Body of pancreas (tissue), 4 donors: ENCODE results near the gene CRACR2B. TPM values are rescaled to one million over a fixed set of nuclear protein-coding genes. Genes with fewer than 3 reads are reported as not detected.

ENCODE experiments used
- ATAC-seq: fragments of 150-250 bp; one replicate; pipeline ENCODE4 v1.9.1; 2016
- DNase-seq, 4 donors: peaks; one replicate each; pipeline ENCODE4 v3.0.0-alpha.2; 2019
- H3K27ac ChIP-seq, 4 donors: fragments of 200-600 bp; sonication (generic); 1 replicate in 3 of 4; 2 replicates in 1 of 4; pipeline versions ENCODE4 v1.5.1 to v1.6.1; 2016 to 2019; ENCODE audit warnings: mild to moderate bottlenecking in 1 of 4, mixed read lengths in 1 of 4, moderate library complexity in 1 of 4
- H3K27me3 ChIP-seq, 2 donors: fragments of 200-600 bp; sonication (generic); one replicate each; pipeline ENCODE4 v1.6.0; 2016; ENCODE audit warnings: mild to moderate bottlenecking in 1 of 2
- H3K36me3 ChIP-seq, 2 donors: fragments of 200-600 bp; sonication (generic); replicated peaks in 1 of 2; 2 replicates each; pipeline ENCODE4 v1.5.1; 2016; ENCODE audit warnings: low read depth in 2 of 2; ENCODE audit not compliant: insufficient read depth in 1 of 2
- H3K4me1 ChIP-seq: fragments of 200-600 bp; sonication (generic); one replicate; pipeline ENCODE4 v1.6.0; 2016
- H3K4me3 ChIP-seq, 2 donors: fragments of 200-600 bp; sonication (generic); 1 replicate in 1 of 2; 2 replicates in 1 of 2; pipeline ENCODE4 v1.5.1; 2016 to 2019
- H3K9me3 ChIP-seq, 3 donors: fragments of 200-600 bp; sonication (generic); 1 replicate in 2 of 3; 2 replicates in 1 of 3; pipeline ENCODE4 v1.5.1; 2016
- CTCF ChIP-seq, 7 experiments: fragments of 450-650 bp in 4 of 7; fragments of 200-600 bp in 3 of 7; sonication (generic) in 3 of 7; IDR thresholded peaks; one replicate each; pipeline ENCODE4 v1.5.1; 2016 to 2019; ENCODE audit warnings: antibody characterized with exemption in 7 of 7
- POLR2A ChIP-seq, 3 donors: fragments of 450-650 bp; IDR thresholded peaks; one replicate each; pipeline ENCODE4 v1.6.1; 2016; ENCODE audit warnings: antibody characterized with exemption in 3 of 3, mild to moderate bottlenecking in 2 of 3
- WGBS, 2 donors: methylation state at CpG; one replicate each; pipeline ENCODE4 v1.1.5; 2017; 5-methylcytosine and 5-hydroxymethylcytosine counted together
- intact Hi-C: fragments of 100-400 bp; cut with DNase I; formaldehyde crosslinking; loops from one replicate; pipeline ENCODE4 v1.15.1; 2023
- total RNA-seq, 2 donors: library from RNA; depleted of rRNA; stranded (reverse); fragments of >200 nt; gene quantifications; one replicate each; pipeline ENCODE4 v1.1.0, GENCODE V29; 2016

Gene CRACR2B
- total RNA-seq, 2 donors from 2014 or later: 134 to 368 TPM

GRCh38 chr11:820655-821511 is 6.8 kb upstream of the CRACR2B start:
- H3K27ac ChIP-seq: peak overlapping the region; percentile 92 to 100 (median 98)
- DNase-seq: peak; percentile 91 to 97 (median 96)

GRCh38 chr11:821512-822371 is 6.0 kb upstream of the CRACR2B start:
- peak; percentile 42 to 69 (median 60) for DNase-seq
- intact Hi-C loops: no loop called here

More at GRCh38 chr11:820655-821511, 6.8 kb upstream of the CRACR2B start:
- H3K27me3 ChIP-seq: no peaks in the 10 kb centered on the region
- no peak for TF ChIP-seq CTCF (IDR thresholded peaks at IDR 0.05)
- peak; percentile 38 to 60 (median 55) for TF ChIP-seq POLR2A (IDR thresholded peaks at IDR 0.05)
- intact Hi-C loops: no loop called here
- ATAC-seq: peak; percentile 59
- 8 to 19% methylated on average over 4 to 11 of the region's 11 CpGs for WGBS, 2 donors
- H3K36me3 ChIP-seq: peaks cover 0 to 2% of the 10 kb centered on the region in 2 donors
- H3K9me3 ChIP-seq: no peaks in the 10 kb centered on the region
- peaks cover 67% of the 10 kb centered on the region for H3K4me1 ChIP-seq
- H3K4me3 ChIP-seq: peak overlapping the region; percentile 39 to 91

GRCh38 chr11:823441-824291 is 4.1 kb upstream of the CRACR2B start:
- no peak overlapping the region for H3K4me3 ChIP-seq

More at GRCh38 chr11:821512-822371, 6.0 kb upstream of the CRACR2B start:
- WGBS, 2 donors: 13 to 17% methylated on average over 16 to 22 of the region's 22 CpGs
- no peak overlapping the region for H3K4me3 ChIP-seq
- no peaks in the 10 kb centered on the region for H3K9me3 ChIP-seq
- H3K27me3 ChIP-seq: no peaks in the 10 kb centered on the region
- TF ChIP-seq POLR2A (IDR thresholded peaks at IDR 0.05): no peak
- TF ChIP-seq CTCF (IDR thresholded peaks at IDR 0.05): no peak
- H3K4me1 ChIP-seq: peaks cover 76% of the 10 kb centered on the region
- H3K36me3 ChIP-seq: peaks cover 0 to 2% of the 10 kb centered on the region in 2 donors
- H3K27ac ChIP-seq: peak overlapping the region; percentile 92 to 100 (median 98)
- ATAC-seq: no peak

More at GRCh38 chr11:823441-824291, 4.1 kb upstream of the CRACR2B start:
- intact Hi-C loops: no loop called here
- 38 to 72% methylated on average over 26 to 53 of the region's 53 CpGs for WGBS, 2 donors
- DNase-seq (no peak), ATAC-seq (no peak)
- peaks cover 88% of the 10 kb centered on the region for H3K4me1 ChIP-seq
- H3K9me3 ChIP-seq: no peaks in the 10 kb centered on the region
- H3K36me3 ChIP-seq: peaks cover 0 to 2% of the 10 kb centered on the region in 2 donors
- no peak for TF ChIP-seq POLR2A (IDR thresholded peaks at IDR 0.05)
- no peak for TF ChIP-seq CTCF (IDR thresholded peaks at IDR 0.05)
- no peaks in the 10 kb centered on the region for H3K27me3 ChIP-seq
- peak overlapping the region; percentile 92 to 100 (median 95) for H3K27ac ChIP-seq
